ENCODE data around the gene TAAR6. TPM values are rescaled to one million over a fixed set of nuclear protein-coding genes. Genes with fewer than 3 reads are reported as not detected.
A peak's percentile ranks its signal among the peaks of the same experiment; 100 is the strongest.

The TAAR6 gene
- total and polyA plus RNA-seq, 10 of the 15 experiments (the other 5 are each of a cell fraction or from before 2014, with no cell fraction given), result not detected

DNA sequence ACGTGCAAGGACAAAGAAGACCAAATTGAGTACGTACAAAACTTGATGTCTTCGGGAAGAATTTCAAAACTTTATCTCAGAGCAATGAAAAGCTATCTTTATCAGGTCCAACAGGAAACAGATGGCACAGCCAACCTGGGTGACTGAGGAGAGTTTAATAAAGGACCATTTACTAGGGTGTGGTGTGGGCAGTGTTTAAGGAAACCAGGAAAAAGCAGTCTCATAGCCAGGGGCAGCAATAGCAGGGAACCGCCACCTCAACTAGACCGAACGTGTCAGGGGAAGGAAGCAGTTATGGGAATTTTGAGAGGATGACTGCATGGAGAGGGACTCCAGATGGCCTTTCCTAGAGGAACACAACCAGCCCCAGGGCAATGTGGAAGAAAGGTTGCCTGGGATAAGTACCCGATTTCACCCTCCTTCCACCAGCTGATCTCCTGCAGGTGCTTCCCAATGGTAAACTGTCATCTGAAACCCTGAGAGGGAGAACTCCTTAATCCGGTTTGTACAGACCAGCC is 34.6 kb downstream of the TAAR6 start (continued):
- no peak for TF ChIP-seq TARDBP (IDR thresholded peaks at IDR 0.05; ENCODE audit: borderline replicate concordance)
- TF ChIP-seq HCFC1 (IDR thresholded peaks at IDR 0.05; ENCODE audit: low read length), result no peak
- no peak for TF ChIP-seq JUND (IDR thresholded peaks at IDR 0.05; ENCODE audit: low read depth, low read length)
- TF ChIP-seq IRF4 (IDR thresholded peaks at IDR 0.05; ENCODE audit: low read depth, low read length), result no peak
- TF ChIP-seq IKZF2 (IDR thresholded peaks at IDR 0.05), result no peak
- TF ChIP-seq, protein P1, sequence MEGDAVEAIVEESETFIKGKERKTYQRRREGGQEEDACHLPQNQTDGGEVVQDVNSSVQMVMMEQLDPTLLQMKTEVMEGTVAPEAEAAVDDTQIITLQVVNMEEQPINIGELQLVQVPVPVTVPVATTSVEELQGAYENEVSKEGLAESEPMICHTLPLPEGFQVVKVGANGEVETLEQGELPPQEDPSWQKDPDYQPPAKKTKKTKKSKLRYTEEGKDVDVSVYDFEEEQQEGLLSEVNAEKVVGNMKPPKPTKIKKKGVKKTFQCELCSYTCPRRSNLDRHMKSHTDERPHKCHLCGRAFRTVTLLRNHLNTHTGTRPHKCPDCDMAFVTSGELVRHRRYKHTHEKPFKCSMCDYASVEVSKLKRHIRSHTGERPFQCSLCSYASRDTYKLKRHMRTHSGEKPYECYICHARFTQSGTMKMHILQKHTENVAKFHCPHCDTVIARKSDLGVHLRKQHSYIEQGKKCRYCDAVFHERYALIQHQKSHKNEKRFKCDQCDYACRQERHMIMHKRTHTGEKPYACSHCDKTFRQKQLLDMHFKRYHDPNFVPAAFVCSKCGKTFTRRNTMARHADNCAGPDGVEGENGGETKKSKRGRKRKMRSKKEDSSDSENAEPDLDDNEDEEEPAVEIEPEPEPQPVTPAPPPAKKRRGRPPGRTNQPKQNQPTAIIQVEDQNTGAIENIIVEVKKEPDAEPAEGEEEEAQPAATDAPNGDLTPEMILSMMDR (IDR thresholded peaks at IDR 0.05 in 2 of 3, conservative IDR thresholded peaks at IDR 0.05 in 1 of 3; ENCODE audit: control insufficient read depth in 2 of 3, extremely low read depth in 1 of 3, insufficient read depth in 1 of 3, low read depth in 3 of 3, low read length in 3 of 3), result no peak
- TF ChIP-seq, protein P2, sequence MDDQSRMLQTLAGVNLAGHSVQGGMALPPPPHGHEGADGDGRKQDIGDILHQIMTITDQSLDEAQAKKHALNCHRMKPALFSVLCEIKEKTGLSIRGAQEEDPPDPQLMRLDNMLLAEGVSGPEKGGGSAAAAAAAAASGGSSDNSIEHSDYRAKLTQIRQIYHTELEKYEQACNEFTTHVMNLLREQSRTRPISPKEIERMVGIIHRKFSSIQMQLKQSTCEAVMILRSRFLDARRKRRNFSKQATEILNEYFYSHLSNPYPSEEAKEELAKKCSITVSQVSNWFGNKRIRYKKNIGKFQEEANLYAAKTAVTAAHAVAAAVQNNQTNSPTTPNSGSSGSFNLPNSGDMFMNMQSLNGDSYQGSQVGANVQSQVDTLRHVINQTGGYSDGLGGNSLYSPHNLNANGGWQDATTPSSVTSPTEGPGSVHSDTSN (IDR thresholded peaks at IDR 0.05; ENCODE audit: insufficient replicate concordance, low read depth, low read length), result no peak

DNA sequence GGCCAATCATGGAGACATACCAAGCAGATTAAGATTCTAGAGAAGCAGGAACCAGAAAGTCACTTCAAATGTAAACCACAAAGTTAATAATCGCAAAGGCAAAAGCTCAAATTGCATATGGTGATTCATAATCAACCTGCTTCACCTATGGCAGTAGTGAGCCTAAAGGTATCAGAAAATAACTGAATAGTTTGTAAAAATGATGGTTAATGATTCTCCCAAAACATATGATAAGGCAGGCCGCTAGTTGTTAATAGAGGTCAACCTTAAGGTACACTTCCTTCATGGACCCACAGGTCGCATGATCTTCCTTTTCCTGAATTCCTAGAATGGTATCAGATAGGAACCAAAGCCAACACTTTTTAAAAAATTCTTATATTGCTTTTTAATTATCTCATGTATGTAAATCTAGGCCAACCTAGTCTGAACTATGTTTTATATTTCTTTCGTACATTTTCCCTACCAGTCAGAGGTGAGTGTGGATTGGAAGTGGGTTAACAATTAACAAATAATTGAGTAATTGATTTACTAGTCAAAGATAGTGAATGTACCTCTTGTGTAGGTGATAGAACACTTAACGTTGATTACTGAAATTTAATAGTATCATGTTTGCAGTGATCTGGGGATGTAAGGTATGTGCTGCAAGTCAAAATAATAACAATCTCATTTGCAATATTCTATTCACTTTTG is 37.6 kb downstream of the TAAR6 start:
- H3K9ac ChIP-seq (ENCODE audit: control insufficient read depth, insufficient read depth, low read length), result no peak overlapping the region
- POLR2A ChIA-PET, result no interaction called here
- no peak overlapping the region for H3K4me3 ChIP-seq
- H3K9me3 ChIP-seq (replicated peaks; ENCODE audit: control insufficient read depth, insufficient read depth, low read length), result no peaks in the 10 kb centered on the region
- no peaks in the 10 kb centered on the region for H3K27me3 ChIP-seq (replicated peaks in 1 of 2; ENCODE audit: control insufficient read depth in 2 of 2, insufficient read depth in 2 of 2, low read length in 1 of 2)
- no peak overlapping the region for H3K4me2 ChIP-seq (ENCODE audit: control insufficient read depth, insufficient read depth)
- no peaks in the 10 kb centered on the region for H3K4me1 ChIP-seq (ENCODE audit: control insufficient read depth, insufficient read depth, low read length)
- no peak for FAIRE-seq
- no peaks in the 10 kb centered on the region for H3K79me2 ChIP-seq (ENCODE audit: control insufficient read depth, insufficient read depth, low read length)
- RAD21 ChIA-PET (ENCODE audit: unreplicated experiment), result no interaction called here
- CTCF ChIA-PET, result no interaction called here
- SMC1A ChIA-PET (ENCODE audit: uncharacterized antibody, unreplicated experiment), result no interaction called here
- DNase-seq (ENCODE audit: low read depth, low spot score), result no peak
- 58% methylated on average over 5 of the region's 5 CpGs for WGBS (ENCODE audit: insufficient coverage, insufficient replicate concordance, low lambda C conversion rate, missing lambda C conversion rate)
- no TSS peak for BruUV-seq (replicated peaks)
- H3K27ac ChIP-seq (ENCODE audit: control insufficient read depth, insufficient read depth), result no peak overlapping the region
- H3K36me3 ChIP-seq (ENCODE audit: control insufficient read depth in 2 of 2, insufficient read depth in 2 of 2, low read length in 1 of 2), result no peaks in the 10 kb centered on the region
- no peaks in the 10 kb centered on the region for H4K20me1 ChIP-seq (ENCODE audit: control insufficient read depth, insufficient read depth)
- no peak overlapping the region for H2AFZ ChIP-seq (ENCODE audit: control insufficient read depth, low read depth, low read length)
- TF ChIP-seq RBBP5 (conservative IDR thresholded peaks at IDR 0.05) (no peak), NFYB (IDR thresholded peaks at IDR 0.05; ENCODE audit: insufficient read depth, low read depth, low read length) (0 out of 2 replicates have a peak, but pooled peaks have one; percentile 22)
- intact Hi-C loops (cut with micrococcal nuclease; ENCODE audit: unreplicated experiment), result no loop called here
- in situ Hi-C loops (cut with MboI), result no loop called here
- ATAC-seq, result peak; percentile 47; the same call in 2 of the 3 replicates

Data from GM12878 (cell line).